GM19099 (cell line): ENCODE measurements around the gene IL1RAPL1.

Source experiments
- POLR2A ChIP-seq: IDR thresholded peaks from 3 replicates; pipeline ENCODE4 v1.6.1; 2011; ENCODE audit warnings: low read depth; ENCODE audit not compliant: insufficient read length; ENCODE audit errors: extremely low read depth

The IL1RAPL1 gene

GRCh38 chrX:29867971-29868370 is 1280.7 kb downstream of the IL1RAPL1 start:
- TF ChIP-seq POLR2A: no peak

- TF ChIP-seq POLR2A: no peak
Observed at GRCh38 chrX:29869837-29870236, 1282.6 kb downstream of the IL1RAPL1 start.

- no peak for TF ChIP-seq POLR2A
Observed at GRCh38 chrX:29870608-29871007, 1283.4 kb downstream of the IL1RAPL1 start.

GRCh38 chrX:29872831-29873230 is 1285.6 kb downstream of the IL1RAPL1 start:
- TF ChIP-seq POLR2A: no peak

GRCh38 chrX:29876733-29877132 is 1289.5 kb downstream of the IL1RAPL1 start:
- TF ChIP-seq POLR2A: no peak

- no peak for TF ChIP-seq POLR2A
Observed at GRCh38 chrX:29880977-29881376, 1293.7 kb downstream of the IL1RAPL1 start.

- no peak for TF ChIP-seq POLR2A
Observed at GRCh38 chrX:29890004-29890403, 1302.8 kb downstream of the IL1RAPL1 start.

GRCh38 chrX:29890646-29891200 is 1303.5 kb downstream of the IL1RAPL1 start:
- no peak for TF ChIP-seq POLR2A

- TF ChIP-seq POLR2A: no peak
Observed at GRCh38 chrX:29902004-29902403, 1314.8 kb downstream of the IL1RAPL1 start.

- TF ChIP-seq POLR2A: no peak
Observed at GRCh38 chrX:29903360-29903759, 1316.1 kb downstream of the IL1RAPL1 start.

- no peak for TF ChIP-seq POLR2A
Observed at GRCh38 chrX:29911673-29912072, 1324.4 kb downstream of the IL1RAPL1 start.

- TF ChIP-seq POLR2A: no peak
Observed at GRCh38 chrX:29913647-29914046, 1326.4 kb downstream of the IL1RAPL1 start.

GRCh38 chrX:29922607-29923006 is 1335.4 kb downstream of the IL1RAPL1 start:
- TF ChIP-seq POLR2A: no peak

- TF ChIP-seq POLR2A: no peak
Observed at GRCh38 chrX:29926056-29926455, 1338.8 kb downstream of the IL1RAPL1 start.

GRCh38 chrX:29926659-29927058 is 1339.4 kb downstream of the IL1RAPL1 start:
- no peak for TF ChIP-seq POLR2A

- TF ChIP-seq POLR2A: no peak
Observed at GRCh38 chrX:29935455-29935854, 1348.2 kb downstream of the IL1RAPL1 start.

GRCh38 chrX:29940750-29941149 is 1353.5 kb downstream of the IL1RAPL1 start:
- no peak for TF ChIP-seq POLR2A
